Activated CD8-positive, alpha-beta T cell treated with anti-CD3 and anti-CD28 coated beads for 36 hours (primary cell): ENCODE results near the gene BLACAT1. TPM values are rescaled to one million over a fixed set of nuclear protein-coding genes. Genes with fewer than 3 reads are reported as not detected.

Source experiments
- ATAC-seq: fragments of 200-7000 bp; cut with Tn5 transposase; one replicate; pipeline ENCODE4 v1.10.0; 2021; ENCODE audit warnings: mild to moderate bottlenecking, moderate library complexity
- CTCF ChIA-PET: fragments of 350-600 bp; sonication (Branson Sonifier 250); formaldehyde crosslinking; loops from one replicate; lab custom pipeline; 2021; ENCODE audit warnings: antibody characterized with exemption; lab: Charles Lee
- POLR2A ChIA-PET: fragments of 350-600 bp; sonication (Branson Sonifier 250); formaldehyde crosslinking; loops from one replicate; lab custom pipeline; 2021; ENCODE audit warnings: antibody characterized with exemption; lab: Charles Lee
- DNase-seq: peaks from one replicate; pipeline ENCODE4 v3.0.0-alpha.2; 2020
- H3K27ac Mint-ChIP-seq: one replicate; pipeline ENCODE4 v1.8.0; 2021; ENCODE audit warnings: mild to moderate bottlenecking, mixed read lengths
- H3K27me3 Mint-ChIP-seq: one replicate; pipeline ENCODE4 v1.8.0; 2021; ENCODE audit warnings: mixed read lengths
- H3K36me3 Mint-ChIP-seq: one replicate; pipeline ENCODE4 v1.8.0; 2021; ENCODE audit warnings: low read depth, mixed read lengths
- H3K4me1 Mint-ChIP-seq: one replicate; pipeline ENCODE4 v1.8.0; 2021; ENCODE audit warnings: low read depth, mixed read lengths
- H3K4me3 Mint-ChIP-seq: one replicate; pipeline ENCODE4 v1.8.0; 2021; ENCODE audit warnings: mild to moderate bottlenecking, moderate library complexity, mixed read lengths
- H3K9me3 Mint-ChIP-seq: one replicate; pipeline ENCODE4 v1.8.0; 2021; ENCODE audit warnings: mixed read lengths
- CTCF ChIP-seq: fragments of 200-600 bp; IDR thresholded peaks from one replicate; pipeline ENCODE4 v1.8.0; 2022; ENCODE audit warnings: antibody characterized with exemption, mild to moderate bottlenecking
- intact Hi-C: fragments of 100-400 bp; cut with micrococcal nuclease; formaldehyde crosslinking; loops from one replicate; pipeline ENCODE4 v1.10.0; 2022
- total RNA-seq, 2 experiments: library from RNA; stranded (reverse); gene quantifications; one replicate each; pipeline ENCODE4 v1.2.3, GENCODE V29; 2021

The BLACAT1 gene
- total RNA-seq, 2 experiments from 2014 or later, result 0.13 TPM; not detected in 1

- Mint-ChIP-seq H3K36me3 (no peaks in the 10 kb centered on the region), H3K9me3 (no peaks in the 10 kb centered on the region), H3K4me1 (peaks cover 5% of the 10 kb centered on the region), H3K4me3 (no peak overlapping the region), H3K27me3 (peaks cover 11% of the 10 kb centered on the region), H3K27ac (no peak overlapping the region)
- CTCF ChIA-PET, result interaction anchor here (1.4 to 2.5 kb wide), 4 partner anchors 9 to 264 kb away, joined by 4 to 16 read pairs (median 5); no protein-coding TSS in a partner anchor
- ATAC-seq (no peak), DNase-seq (no peak)
- no peak for TF ChIP-seq CTCF
- POLR2A ChIA-PET, result interaction anchor here (1.0 kb wide), 1 partner anchor 12 kb away, joined by 3 read pairs; no protein-coding TSS in a partner anchor
- intact Hi-C loops, result no loop called here
Measured at GRCh38 chr1:205447457-205448341, 8.1 kb downstream of the BLACAT1 start.

DNA sequence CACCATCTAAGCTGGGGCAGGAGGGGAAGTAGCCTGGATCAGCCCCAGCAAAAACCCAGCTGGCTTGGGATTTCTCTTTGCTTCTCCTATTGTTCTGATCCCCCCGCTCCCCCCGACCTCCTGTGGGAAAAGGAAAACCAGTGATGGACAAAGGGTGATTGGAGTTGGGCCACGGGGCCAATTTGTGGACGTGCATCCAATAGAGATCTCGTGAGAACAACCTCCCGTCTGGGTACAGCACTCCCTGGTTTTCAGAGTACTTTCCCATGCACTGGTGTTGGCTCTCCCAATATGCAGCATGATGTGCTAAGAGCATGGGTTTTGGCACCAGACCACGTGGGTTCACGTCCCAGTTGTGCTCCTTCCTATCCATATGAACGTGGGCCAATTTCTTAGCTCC lies 9.0 kb downstream of the BLACAT1 start:
- ChIA-PET CTCF (interaction anchor here (1.3 to 2.5 kb wide), 3 partner anchors 16 to 265 kb away, joined by 3 to 16 read pairs (median 4); no protein-coding TSS in a partner anchor), POLR2A (interaction anchor here (1.0 kb wide), 1 partner anchor 11 kb away, joined by 3 read pairs; no protein-coding TSS in a partner anchor)
- no peaks in the 10 kb centered on the region for H3K36me3 Mint-ChIP-seq
- no peak for TF ChIP-seq CTCF
- H3K27me3 Mint-ChIP-seq, result peaks cover 8% of the 10 kb centered on the region
- DNase-seq, result no peak
- intact Hi-C loops, result no loop called here
- no peaks in the 10 kb centered on the region for H3K9me3 Mint-ChIP-seq
- no peak for ATAC-seq
- no peak overlapping the region for H3K27ac Mint-ChIP-seq
- H3K4me1 Mint-ChIP-seq, result peaks cover 7% of the 10 kb centered on the region
- H3K4me3 Mint-ChIP-seq, result no peak overlapping the region

DNA sequence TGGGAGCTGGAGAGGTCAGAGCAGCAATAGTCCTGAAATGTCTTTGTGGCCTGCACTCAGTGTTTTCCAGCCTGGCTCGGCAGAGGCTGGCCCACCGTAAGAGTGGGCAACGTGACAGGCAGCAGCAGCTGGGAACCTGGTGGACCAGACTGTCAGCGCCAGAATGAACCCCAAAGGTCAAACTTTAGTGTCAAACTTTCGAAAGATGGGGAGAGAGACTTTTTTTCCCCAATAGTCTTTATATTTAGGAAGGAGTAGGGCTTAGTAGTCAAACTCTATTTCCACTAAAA lies 10.3 kb downstream of the BLACAT1 start:
- no peak for TF ChIP-seq CTCF
- DNase-seq (no peak), ATAC-seq (no peak)
- Mint-ChIP-seq H3K27ac (no peak overlapping the region), H3K9me3 (no peaks in the 10 kb centered on the region), H3K4me1 (peaks cover 18% of the 10 kb centered on the region), H3K36me3 (no peaks in the 10 kb centered on the region), H3K4me3 (no peak overlapping the region), H3K27me3 (peaks cover 3% of the 10 kb centered on the region)
- intact Hi-C loops, result no loop called here
- CTCF ChIA-PET, result interaction anchor here (0.8 to 2.5 kb wide), 2 partner anchors 39 to 48 kb away, joined by 4 to 16 read pairs; no protein-coding TSS in a partner anchor
- POLR2A ChIA-PET, result no interaction called here

DNA sequence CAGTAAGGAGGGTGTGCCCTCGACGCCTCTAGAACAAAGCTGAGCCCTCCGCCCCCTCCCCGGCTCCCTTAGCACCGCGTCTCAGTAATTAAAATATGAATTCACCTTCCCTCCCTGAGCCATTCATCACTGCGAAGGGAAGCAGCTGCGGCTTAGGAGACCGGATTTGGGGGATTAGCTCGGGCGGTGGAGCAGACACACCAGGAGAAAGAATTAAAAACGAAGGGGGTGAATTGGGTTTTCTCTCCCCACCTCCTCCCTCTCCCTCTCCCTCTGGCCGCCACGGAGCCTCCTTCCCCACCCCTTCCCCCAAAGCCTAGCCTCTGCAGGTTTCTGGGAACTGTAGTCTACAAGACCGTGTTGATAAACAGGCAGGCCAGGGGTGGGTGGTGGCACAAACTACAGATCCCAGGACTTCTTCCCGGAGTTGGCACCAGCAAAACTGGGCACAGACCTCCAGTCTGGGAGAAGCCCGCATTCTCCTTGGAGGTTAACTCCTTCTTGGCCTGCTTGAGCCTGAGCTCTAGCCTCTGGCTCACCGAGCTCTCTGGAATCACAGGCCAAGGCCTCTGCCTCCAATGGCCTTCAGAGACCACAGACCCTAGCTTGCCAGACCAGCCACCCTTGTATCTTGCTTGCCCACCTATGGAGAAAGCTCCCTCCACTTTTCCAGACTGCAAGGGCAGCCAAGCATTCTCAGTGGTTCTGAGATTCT lies 10.8 kb downstream of the BLACAT1 start:
- intact Hi-C loops, result no loop called here
- H3K27ac Mint-ChIP-seq, result no peak overlapping the region
- H3K36me3 Mint-ChIP-seq, result no peaks in the 10 kb centered on the region
- CTCF ChIA-PET, result interaction anchor here (0.6 to 2.5 kb wide), 3 partner anchors 40 to 172 kb away, joined by 3 to 16 read pairs (median 4); no protein-coding TSS in a partner anchor
- no peak for DNase-seq
- POLR2A ChIA-PET, result no interaction called here
- no peak overlapping the region for H3K4me3 Mint-ChIP-seq
- peaks cover 21% of the 10 kb centered on the region for H3K4me1 Mint-ChIP-seq
- no peak for ATAC-seq
- H3K9me3 Mint-ChIP-seq, result no peaks in the 10 kb centered on the region
- peaks cover 3% of the 10 kb centered on the region for H3K27me3 Mint-ChIP-seq
- no peak for TF ChIP-seq CTCF
